ENCODE data around the gene FYTTD1. TPM values are rescaled to one million over a fixed set of nuclear protein-coding genes. Genes with fewer than 3 reads are reported as not detected.

The FYTTD1 gene
- total RNA-seq, 4 donors from 2014 or later, result 18.3 to 94.6 (median 33.6) TPM

GRCh38 chr3:197800379-197800778 lies 50.7 kb downstream of the FYTTD1 start:
- no peak for DNase-seq
- intact Hi-C loops (cut with DNase I; ENCODE audit: low total_unique reads), result no loop called here
- TF ChIP-seq CTCF (IDR thresholded peaks at IDR 0.05) (no peak), POLR2A (IDR thresholded peaks at IDR 0.05) (no peak), POLR2AphosphoS5 (IDR thresholded peaks at IDR 0.05) (no peak), EP300 (IDR thresholded peaks at IDR 0.05; ENCODE audit: low read depth) (no peak)
- no peaks in the 10 kb centered on the region for H3K36me3 ChIP-seq
- in situ Hi-C loops (cut with MboI; ENCODE audit: low pct_ligation_motif_present in 1 of 4, low pct_unique_long_range_greater_than_20kb in 1 of 4, low sequenced_read_pairs in 3 of 4), result no loop called here
- H3K27me3 ChIP-seq, result no peaks in the 10 kb centered on the region
- H3K27ac ChIP-seq, result no peak overlapping the region
- no peak overlapping the region for H3K4me3 ChIP-seq
- no peaks in the 10 kb centered on the region for H3K9me3 ChIP-seq
- peaks cover 7 to 36% (median 10%) of the 10 kb centered on the region in 4 donors for H3K4me1 ChIP-seq
- 79 to 100% methylated on average over 1 to 3 of the region's 3 CpGs for WGBS, 2 donors (ENCODE audit: low coverage in 1 of 2)

DNA sequence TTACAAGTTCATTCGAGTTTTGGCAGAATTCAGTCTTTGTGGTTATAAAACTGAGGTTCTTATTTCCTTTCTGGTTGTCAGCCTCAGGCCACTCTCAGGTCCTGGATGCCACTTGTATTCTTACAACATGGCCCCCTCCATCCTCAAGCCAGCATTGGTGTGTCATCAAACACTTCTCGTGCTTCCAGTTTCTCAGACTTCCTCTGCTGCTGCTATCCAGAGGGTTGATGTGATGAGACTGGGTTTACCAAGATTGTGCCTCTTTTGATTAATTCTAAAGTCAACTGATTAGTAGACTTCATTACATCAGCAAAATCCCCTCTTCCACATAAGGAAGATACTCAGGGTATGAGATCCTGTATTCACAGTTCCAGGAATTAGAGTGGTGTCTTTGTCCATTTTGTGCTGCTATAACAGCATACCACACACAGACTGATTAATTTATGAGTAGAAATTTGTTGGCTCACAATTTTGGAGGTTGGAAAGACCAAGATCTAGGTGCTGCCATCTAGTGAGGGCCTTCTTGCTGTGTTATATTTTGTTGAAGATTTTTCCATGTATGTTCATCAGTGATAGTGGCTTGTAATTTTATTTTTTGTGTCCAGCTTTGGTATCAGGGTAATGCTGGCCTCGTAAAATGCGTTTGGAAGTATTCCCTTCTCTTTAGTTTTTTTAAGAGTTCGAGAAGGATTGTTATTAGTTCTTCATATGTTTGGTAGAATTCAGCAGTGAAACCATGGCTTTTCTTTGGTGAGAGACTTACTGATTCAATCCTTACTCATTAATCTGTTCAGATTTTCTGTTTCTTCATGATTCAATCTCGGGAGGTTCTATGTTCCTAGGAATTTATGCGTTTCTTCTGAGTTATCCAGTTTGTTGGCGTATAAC lies 52.5 kb downstream of the FYTTD1 start:
- Histone ChIP-seq H3K36me3 (no peaks in the 10 kb centered on the region), H3K9me3 (no peaks in the 10 kb centered on the region), H3K27me3 (no peaks in the 10 kb centered on the region), H3K4me1 (peaks cover 7 to 41% (median 10%) of the 10 kb centered on the region in 4 donors), H3K4me3 (no peak overlapping the region), H3K27ac (peak overlapping the region in 2 of 4 donors; percentile 1 to 21)
- peak in 2 of 5 experiments; percentile 17 to 28 for TF ChIP-seq CTCF (IDR thresholded peaks at IDR 0.05)
- TF ChIP-seq POLR2A (IDR thresholded peaks at IDR 0.05), result no peak
- in situ Hi-C loops (cut with MboI; ENCODE audit: low pct_ligation_motif_present in 1 of 4, low pct_unique_long_range_greater_than_20kb in 1 of 4, low sequenced_read_pairs in 3 of 4) (no loop called here), intact Hi-C loops (cut with DNase I; ENCODE audit: low total_unique reads) (no loop called here)
- WGBS, 2 donors (ENCODE audit: low coverage in 1 of 2), result 61 to 63% methylated on average over 7 to 8 of the region's 8 CpGs
- no peak for DNase-seq

DNA sequence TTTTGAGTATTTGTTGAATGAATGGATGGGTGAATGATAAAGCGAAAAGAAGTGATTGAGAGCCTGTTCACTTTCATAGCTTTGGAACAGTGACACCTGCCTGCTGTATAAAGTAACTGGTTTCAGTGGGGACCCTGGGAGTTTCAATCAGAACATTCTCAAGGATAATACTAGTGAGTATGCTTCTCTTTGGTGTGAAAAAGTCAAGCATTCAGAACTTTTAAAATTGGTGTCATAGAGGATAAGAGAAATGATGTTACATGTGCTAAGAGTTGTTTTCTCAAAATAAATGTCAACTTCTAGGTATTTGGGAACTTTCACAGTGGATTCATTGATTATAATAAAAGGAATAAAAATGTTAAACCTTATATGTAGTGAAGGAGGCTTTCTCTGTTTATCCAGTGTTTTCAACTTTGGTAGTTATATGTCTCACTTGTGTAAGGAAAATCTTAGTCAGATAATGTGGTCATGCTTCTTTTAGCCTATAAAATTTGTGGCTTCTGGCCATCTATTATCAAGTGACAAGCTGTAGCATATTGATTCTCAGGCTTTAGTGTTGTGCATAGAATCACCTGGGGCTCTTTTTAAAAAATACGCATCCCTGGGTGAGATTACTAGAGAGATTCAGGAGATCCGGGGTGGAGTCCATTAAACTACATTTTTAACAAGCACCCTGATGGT lies 53.2 kb downstream of the FYTTD1 start:
- TF ChIP-seq EP300 (IDR thresholded peaks at IDR 0.05; ENCODE audit: low read depth) (no peak), POLR2A (IDR thresholded peaks at IDR 0.05) (no peak), POLR2AphosphoS5 (IDR thresholded peaks at IDR 0.05) (no peak), CTCF (IDR thresholded peaks at IDR 0.05) (no peak)
- H3K9me3 ChIP-seq, result no peaks in the 10 kb centered on the region
- no peak overlapping the region for H3K4me3 ChIP-seq
- H3K4me1 ChIP-seq, result peaks cover 9 to 41% (median 10%) of the 10 kb centered on the region in 4 donors
- DNase-seq, result no peak
- H3K36me3 ChIP-seq, result no peaks in the 10 kb centered on the region
- WGBS, 2 donors (ENCODE audit: low coverage in 1 of 2), result 94 to 100% methylated on average over 2 to 3 of the region's 3 CpGs
- no peaks in the 10 kb centered on the region for H3K27me3 ChIP-seq
- in situ Hi-C loops (cut with MboI; ENCODE audit: low pct_ligation_motif_present in 1 of 4, low pct_unique_long_range_greater_than_20kb in 1 of 4, low sequenced_read_pairs in 3 of 4), result no loop called here
- intact Hi-C loops (cut with DNase I; ENCODE audit: low total_unique reads), result no loop called here
- H3K27ac ChIP-seq, result no peak overlapping the region

DNA sequence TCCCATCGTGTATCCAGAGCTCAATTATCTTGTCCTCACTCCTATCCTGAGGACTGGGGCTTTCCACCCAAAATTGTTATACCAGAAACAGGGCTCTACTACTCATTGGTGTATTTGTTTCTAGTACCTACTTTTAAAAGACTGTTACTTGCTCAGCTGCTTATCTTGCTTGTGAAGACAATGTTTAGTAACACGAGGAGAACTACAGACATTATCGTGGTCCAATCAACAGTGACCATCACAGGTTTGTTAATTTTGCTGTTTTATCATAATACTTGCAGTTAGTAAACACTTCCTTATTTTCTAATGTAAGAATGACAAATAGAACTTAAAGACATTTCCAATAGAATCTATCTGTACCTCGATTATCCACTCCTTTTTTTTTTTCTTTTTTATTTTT lies 54.8 kb downstream of the FYTTD1 start:
- no peak for TF ChIP-seq CTCF (IDR thresholded peaks at IDR 0.05)
- no peak for TF ChIP-seq POLR2AphosphoS5 (IDR thresholded peaks at IDR 0.05)
- TF ChIP-seq EP300 (IDR thresholded peaks at IDR 0.05; ENCODE audit: low read depth), result no peak
- H3K36me3 ChIP-seq, result no peaks in the 10 kb centered on the region
- intact Hi-C loops (cut with DNase I; ENCODE audit: low total_unique reads) (no loop called here), in situ Hi-C loops (cut with MboI; ENCODE audit: low pct_ligation_motif_present in 1 of 4, low pct_unique_long_range_greater_than_20kb in 1 of 4, low sequenced_read_pairs in 3 of 4) (no loop called here)
- H3K4me3 ChIP-seq, result no peak overlapping the region
- no peaks in the 10 kb centered on the region for H3K9me3 ChIP-seq
- WGBS, 2 donors (ENCODE audit: low coverage in 1 of 2), result 70 to 83% methylated on average over 4 of the region's 4 CpGs
- no peak for DNase-seq
- H3K4me1 ChIP-seq, result peaks cover 4 to 43% (median 17%) of the 10 kb centered on the region in 4 donors
- H3K27me3 ChIP-seq, result no peaks in the 10 kb centered on the region
- no peak overlapping the region for H3K27ac ChIP-seq
